HepG2 (cell line): ENCODE measurements around the gene MAN1A1. TPM values are rescaled to one million over a fixed set of nuclear protein-coding genes. Genes with fewer than 3 reads are reported as not detected.

Experiments
- ARID5B ChIP-seq: IDR thresholded peaks from 2 replicates; pipeline ENCODE4 v1.4.0; 2020; ENCODE audit warnings: mild to moderate bottlenecking, missing genetic modification reagents
- DMTF1 ChIP-seq: sonication (generic); formaldehyde crosslinking; IDR thresholded peaks from 2 replicates; pipeline ENCODE4 v1.4.0; 2020; ENCODE audit warnings: mild to moderate bottlenecking, missing genetic modification reagents
- EED ChIP-seq: sonication (generic); formaldehyde crosslinking; IDR thresholded peaks from 2 replicates; pipeline ENCODE4 v1.5.0; 2020; ENCODE audit warnings: mild to moderate bottlenecking, missing genetic modification reagents
- KLF11 ChIP-seq: IDR thresholded peaks from 2 replicates; pipeline ENCODE4 v1.6.1; 2016; ENCODE audit warnings: missing compliant biosample characterization
- MLXIP ChIP-seq: sonication (generic); formaldehyde crosslinking; IDR thresholded peaks from 2 replicates; pipeline ENCODE4 v1.9.0; 2021; ENCODE audit warnings: missing genetic modification reagents, borderline replicate concordance
- PHF8 ChIP-seq: sonication (generic); formaldehyde crosslinking; IDR thresholded peaks from 2 replicates; pipeline ENCODE4 v1.5.0; 2020; ENCODE audit warnings: missing genetic modification reagents
- SIX1 ChIP-seq: sonication (generic); formaldehyde crosslinking; IDR thresholded peaks from 2 replicates; pipeline ENCODE4 v1.4.0; 2020; ENCODE audit warnings: missing genetic modification reagents, borderline replicate concordance
- TAF15 ChIP-seq: fragments of 200-400 bp; formaldehyde crosslinking; IDR thresholded peaks from one replicate; pipeline ENCODE4 v1.6.1; 2018; ENCODE audit warnings: mild to moderate bottlenecking, low read depth, low read length; ENCODE audit not compliant: poor library complexity, severe bottlenecking
- THAP9 ChIP-seq: sonication (generic); formaldehyde crosslinking; IDR thresholded peaks from 2 replicates; pipeline ENCODE4; 2020; ENCODE audit warnings: missing genetic modification reagents, mild to moderate bottlenecking, borderline replicate concordance
- TP53 ChIP-seq: sonication (generic); formaldehyde crosslinking; conservative IDR thresholded peaks from 2 replicates; pipeline ENCODE4 v1.4.0; 2020; ENCODE audit warnings: missing genetic modification reagents
- ZNF441 ChIP-seq: sonication (generic); formaldehyde crosslinking; IDR thresholded peaks from 2 replicates; pipeline ENCODE4 v1.7.0; 2021; ENCODE audit warnings: missing genetic modification reagents, borderline replicate concordance
- ZNF549 ChIP-seq: sonication (generic); formaldehyde crosslinking; IDR thresholded peaks from 2 replicates; pipeline ENCODE4 v1.5.0; 2020; ENCODE audit warnings: missing genetic modification reagents
- ZNF660 ChIP-seq: sonication (generic); formaldehyde crosslinking; IDR thresholded peaks from 2 replicates; pipeline ENCODE4 v1.5.1; 2020; ENCODE audit warnings: mild to moderate bottlenecking, low read depth, missing genetic modification reagents, borderline replicate concordance
- ZNF713 ChIP-seq: sonication (generic); formaldehyde crosslinking; IDR thresholded peaks from 2 replicates; pipeline ENCODE4 v1.4.0; 2020; ENCODE audit warnings: mild to moderate bottlenecking, missing genetic modification reagents
- ZNF768 ChIP-seq: sonication (generic); formaldehyde crosslinking; IDR thresholded peaks from 2 replicates; pipeline ENCODE4 v1.4.0; 2020; ENCODE audit warnings: missing genetic modification reagents
- polyA plus RNA-seq, 8 experiments: library from polyadenylated mRNA; depleted of rRNA in 3 of 8; stranded (reverse) in 7 of 8; unstranded in 1 of 8; fragments of >200 nt; fragmentation: Illumina TruSeq in 4 of 8; extraction: Trizol in 4 of 8; gene quantifications; 2 replicates each; pipeline versions ENCODE4 v1.2.1 to v1.2.3, GENCODE V29; 2011 to 2016; ENCODE audit warnings: low read depth in 4 of 8, missing spikeins in 1 of 8, mixed read lengths in 1 of 8; ENCODE audit not compliant: insufficient read depth in 1 of 8
- total RNA-seq, 5 experiments: library from RNA; depleted of rRNA; stranded (reverse); fragments of >200 nt; fragmentation: Illumina TruSeq; extraction: Trizol; gene quantifications; 2 replicates each; pipeline ENCODE4 v1.2.3, GENCODE V29; 2016; ENCODE audit warnings: low read depth in 1 of 5

The MAN1A1 gene
- total and polyA plus RNA-seq, 2 of the 13 experiments (the other 11 are each of a cell fraction or from before 2014, with no cell fraction given) = 156 to 236 TPM

GRCh38 chr6:119349361-119350201, at the start of gene MAN1A1 (continued):
- TF ChIP-seq THAP9 (CRISPR knock-in tag) = peak; percentile 81; the same call in 1 of the 2 replicates
- TF ChIP-seq TP53 (CRISPR knock-in tag) = peak; percentile 59; the same call in 1 of the 2 replicates
- TF ChIP-seq SIX1 (CRISPR knock-in tag) = peak; percentile 41; the same call in 1 of the 2 replicates
- TF ChIP-seq ZNF549 (CRISPR knock-in tag) = no peak
- peak; percentile 70 for TF ChIP-seq ZNF441 (CRISPR knock-in tag)
- TF ChIP-seq PHF8 (CRISPR knock-in tag) = peak; percentile 94
- peak; percentile 80 for TF ChIP-seq EED (CRISPR knock-in tag)
- TF ChIP-seq DMTF1 = no peak; the same call in 1 of the 2 replicates
- peak; percentile 67; the same call in 1 of the 2 replicates for TF ChIP-seq MLXIP (CRISPR knock-in tag)
- TF ChIP-seq TAF15 = peak; percentile 91
- no peak for TF ChIP-seq ZNF660
- peak; percentile 85 for TF ChIP-seq ZNF768 (CRISPR knock-in tag)
- TF ChIP-seq ZNF713 (CRISPR knock-in tag) = no peak
- TF ChIP-seq ARID5B (CRISPR knock-in tag) = peak; percentile 50; the same call in 1 of the 2 replicates
- TF ChIP-seq KLF11 (CRISPR knock-in tag) = peak; percentile 89; the same call in 1 of the 2 replicates
